NT2/D1 (cell line): ENCODE measurements around the gene ARVCF.

Experiments
- DNase-seq: peaks from one replicate; pipeline ENCODE4 v3.0.0-alpha.2; 2011; ENCODE audit warnings: low read depth, low spot score
- H3K27me3 ChIP-seq: 2 replicates; pipeline ENCODE4 v1.6.0; 2011; ENCODE audit warnings: mild to moderate bottlenecking; ENCODE audit not compliant: insufficient read length, insufficient read depth
- H3K36me3 ChIP-seq: 2 replicates; pipeline ENCODE4 v1.6.1; 2011; ENCODE audit warnings: mild to moderate bottlenecking, low read length, mixed read lengths; ENCODE audit not compliant: insufficient read depth, insufficient read length
- H3K4me1 ChIP-seq: 2 replicates; pipeline ENCODE4 v1.5.1; 2011; ENCODE audit not compliant: insufficient read depth, insufficient read length
- H3K4me3 ChIP-seq: 2 replicates; pipeline ENCODE4 v1.5.1; 2011; ENCODE audit warnings: low read depth; ENCODE audit not compliant: insufficient read length
- H3K9ac ChIP-seq: 2 replicates; pipeline ENCODE4 v1.6.0; 2011; ENCODE audit warnings: low read depth; ENCODE audit not compliant: insufficient read length
- H3K9me3 ChIP-seq: 2 replicates; pipeline ENCODE4 v1.5.1; 2011; ENCODE audit warnings: mild to moderate bottlenecking, low read length; ENCODE audit not compliant: insufficient read depth
- SUZ12 ChIP-seq: IDR thresholded peaks from 2 replicates; pipeline ENCODE4 v1.6.1; 2011; ENCODE audit not compliant: insufficient read length, insufficient read depth; ENCODE audit errors: extremely low read depth
- YY1 ChIP-seq: IDR thresholded peaks from 2 replicates; pipeline ENCODE4 v1.6.1; 2011; ENCODE audit not compliant: insufficient read length, insufficient read depth
- ZNF274 ChIP-seq: IDR thresholded peaks from 2 replicates; pipeline ENCODE4 v1.6.1; 2011; ENCODE audit warnings: mild to moderate bottlenecking, low read depth, low read length

ARVCF gene

DNA sequence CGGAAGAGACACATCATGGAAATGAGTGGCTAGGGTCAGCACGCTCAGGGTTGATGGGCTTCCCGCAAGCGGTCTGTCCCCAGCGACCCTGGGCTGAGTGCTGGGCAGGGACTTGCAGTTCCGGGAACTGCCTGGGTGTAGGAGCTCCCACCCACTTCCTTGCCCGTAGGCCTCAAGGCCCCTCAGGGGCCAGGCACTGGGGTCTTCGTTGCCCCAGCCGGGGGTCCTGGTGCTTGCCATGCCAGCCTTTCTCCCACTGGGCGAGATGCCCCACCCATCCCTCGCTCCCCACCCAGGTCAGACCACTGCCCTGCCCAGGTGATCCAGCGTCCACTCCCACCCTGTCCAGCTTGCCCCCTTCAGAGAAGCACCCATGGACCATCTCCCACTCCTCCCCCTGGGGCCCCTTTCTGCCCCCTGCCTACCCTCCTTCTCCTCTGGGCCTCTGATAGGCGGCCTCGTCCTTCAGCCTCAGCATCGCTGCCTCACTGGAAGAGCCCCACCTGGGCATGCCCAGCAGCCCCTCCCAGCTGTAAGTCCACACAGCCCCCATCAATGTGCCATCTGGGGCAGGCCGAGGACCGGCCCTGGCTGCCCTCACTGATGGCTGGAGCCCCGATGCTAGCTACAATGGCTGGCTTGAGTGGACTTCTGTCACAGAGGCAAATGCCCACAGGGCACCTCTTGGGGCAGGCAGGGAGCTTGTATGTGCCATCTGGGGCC lies 45.6 kb upstream of the ARVCF start:
- Histone ChIP-seq H3K9me3 (no peaks in the 10 kb centered on the region), H3K4me3 (no peak overlapping the region), H3K27me3 (no peaks in the 10 kb centered on the region), H3K36me3 (peaks cover 19% of the 10 kb centered on the region), H3K9ac (no peak overlapping the region), H3K4me1 (no peaks in the 10 kb centered on the region)
- no peak for DNase-seq
- TF ChIP-seq ZNF274, result no peak

GRCh38 chr22:20061481-20061861 lies 44.8 kb upstream of the ARVCF start:
- Histone ChIP-seq H3K4me1 (no peaks in the 10 kb centered on the region), H3K27me3 (no peaks in the 10 kb centered on the region), H3K9me3 (no peaks in the 10 kb centered on the region), H3K4me3 (no peak overlapping the region), H3K9ac (no peak overlapping the region), H3K36me3 (peaks cover 20% of the 10 kb centered on the region)
- DNase-seq, result no peak
- TF ChIP-seq ZNF274, result no peak
- TF ChIP-seq YY1, result no peak
- TF ChIP-seq SUZ12, result no peak

- TF ChIP-seq ZNF274 (no peak), YY1 (no peak), SUZ12 (no peak)
- Histone ChIP-seq H3K9ac (no peak overlapping the region), H3K27me3 (no peaks in the 10 kb centered on the region), H3K4me1 (no peaks in the 10 kb centered on the region), H3K4me3 (no peak overlapping the region), H3K9me3 (no peaks in the 10 kb centered on the region), H3K36me3 (peaks cover 26% of the 10 kb centered on the region)
- DNase-seq, result no peak
Observed at GRCh38 chr22:20060700-20061480, 44.3 kb upstream of the ARVCF start.

DNA sequence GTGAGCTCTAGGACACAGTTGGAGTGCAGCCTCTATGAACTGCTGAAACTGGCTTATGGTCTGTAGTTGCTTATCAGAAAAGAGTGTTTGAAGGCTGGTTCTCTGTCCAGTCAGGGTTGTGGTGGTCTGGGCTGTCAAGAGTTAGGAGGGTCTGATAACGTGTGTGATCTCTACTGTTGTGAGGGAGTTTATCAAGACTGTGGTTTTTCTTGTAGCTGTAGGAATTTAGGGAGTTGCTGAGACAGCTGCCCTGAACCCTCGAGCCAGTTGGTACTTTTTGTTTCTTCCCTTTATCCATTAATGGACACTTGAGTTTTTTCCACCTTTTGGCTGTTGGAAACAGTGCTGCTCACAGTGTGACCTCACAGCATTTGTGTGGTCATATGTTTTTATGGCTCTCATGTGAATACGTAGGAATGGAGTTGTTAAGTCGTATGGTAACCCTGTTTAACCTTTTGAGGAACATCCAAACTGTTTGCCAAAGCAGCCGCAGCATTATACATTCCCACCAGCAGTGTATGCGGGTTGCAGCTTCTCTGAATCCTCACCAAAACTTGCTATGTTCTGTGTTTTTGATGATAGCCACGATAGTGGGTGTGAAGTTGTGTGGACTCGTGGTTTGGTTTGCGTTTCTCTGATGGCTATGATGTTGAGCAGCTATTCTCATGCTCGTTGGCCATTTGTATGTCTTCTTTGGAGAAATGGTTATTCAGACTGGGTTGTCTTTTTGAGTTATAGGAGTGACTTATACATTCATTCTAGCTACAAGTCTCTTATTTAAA lies 42.6 kb upstream of the ARVCF start:
- Histone ChIP-seq H3K36me3 (peaks cover 21% of the 10 kb centered on the region), H3K4me3 (no peak overlapping the region)
- DNase-seq, result no peak

DNA sequence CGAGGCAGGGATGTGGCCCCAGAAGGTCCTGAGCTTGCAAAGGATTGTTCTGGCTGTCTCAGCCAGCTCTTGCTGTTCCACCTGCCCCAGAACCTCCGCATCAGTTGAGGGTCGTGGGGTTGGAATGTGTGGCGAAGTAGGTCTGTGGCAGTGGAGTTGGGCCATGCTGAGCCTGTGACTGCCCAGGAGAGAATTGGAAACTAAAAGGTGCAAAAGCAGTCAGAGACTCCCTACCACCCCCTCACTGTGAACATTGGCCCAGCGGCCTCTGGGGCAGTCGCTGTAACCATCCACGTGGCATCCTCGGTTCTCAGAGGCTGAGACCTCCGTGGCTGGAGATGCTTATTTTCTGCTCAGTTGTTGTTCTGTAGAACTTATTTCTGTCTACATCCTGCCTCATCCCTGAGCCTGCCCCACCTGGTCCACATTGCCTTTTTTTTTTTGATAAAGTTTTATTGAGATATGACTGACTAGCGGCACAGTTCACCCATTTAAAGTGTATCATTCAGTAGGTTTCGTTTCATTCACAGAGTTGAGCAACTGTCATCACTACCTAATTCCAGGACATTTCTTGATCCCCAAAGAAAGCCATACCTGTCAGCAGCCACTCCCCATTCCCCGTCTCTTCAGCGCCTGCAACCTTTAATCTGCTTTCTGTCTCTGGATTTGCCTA lies 41.1 kb upstream of the ARVCF start:
- H3K9ac ChIP-seq, result no peak overlapping the region
- no peak for DNase-seq
- H3K27me3 ChIP-seq, result no peaks in the 10 kb centered on the region
- H3K36me3 ChIP-seq, result peaks cover 12% of the 10 kb centered on the region
- H3K9me3 ChIP-seq, result no peaks in the 10 kb centered on the region
- H3K4me3 ChIP-seq, result no peak overlapping the region
- no peaks in the 10 kb centered on the region for H3K4me1 ChIP-seq
- TF ChIP-seq SUZ12, result no peak

More for the DNA sequence above, 42.6 kb upstream of the ARVCF start:
- H3K9ac ChIP-seq, result no peak overlapping the region
- no peaks in the 10 kb centered on the region for H3K27me3 ChIP-seq
- TF ChIP-seq YY1 (no peak), ZNF274 (no peak), SUZ12 (no peak)
- no peaks in the 10 kb centered on the region for H3K9me3 ChIP-seq
- no peaks in the 10 kb centered on the region for H3K4me1 ChIP-seq

GRCh38 chr22:20056696-20057386 lies 40.2 kb upstream of the ARVCF start:
- peaks cover 17% of the 10 kb centered on the region for H3K36me3 ChIP-seq

More at GRCh38 chr22:20056696-20057386, 40.2 kb upstream of the ARVCF start:
- Histone ChIP-seq H3K4me3 (no peak overlapping the region), H3K9me3 (no peaks in the 10 kb centered on the region), H3K27me3 (no peaks in the 10 kb centered on the region), H3K4me1 (no peaks in the 10 kb centered on the region), H3K9ac (no peak overlapping the region)
- no peak for DNase-seq
- TF ChIP-seq ZNF274 (no peak), SUZ12 (no peak), YY1 (no peak)
